ENCODE data around the gene NEURL3. TPM values are rescaled to one million over a fixed set of nuclear protein-coding genes. Genes with fewer than 3 reads are reported as not detected.

The NEURL3 gene
- total and polyA plus RNA-seq, 2 of the 8 experiments (the other 6 are each of a cell fraction or from before 2014, with no cell fraction given), result not detected

- no peak overlapping the region for H2AK5ac ChIP-seq (ENCODE audit: low read depth, low read length)
- CTCF ChIA-PET (ENCODE audit: partially characterized antibody), result interaction anchor here (1.3 to 1.4 kb wide), 3 partner anchors 11 to 33 kb away, joined by 3 to 6 read pairs (median 4); partner anchors contain the start of gene ARID5A
- POLR2A ChIA-PET (ENCODE audit: partially characterized antibody), result no interaction called here
Measured at GRCh38 chr2:96521219-96521618, 16.1 kb upstream of the NEURL3 start.

More at GRCh38 chr2:96521219-96521618, 16.1 kb upstream of the NEURL3 start:
- H3K27me3 ChIP-seq (replicated peaks in 1 of 4; ENCODE audit: control insufficient read depth in 3 of 4, extremely low read depth in 1 of 4, insufficient read depth in 3 of 4, low read length in 3 of 4), result peaks cover 0 to 5% (median 4%) of the 10 kb centered on the region in 4 experiments; a peak in 4 of 7 replicates
- no peak overlapping the region for H3K18ac ChIP-seq (ENCODE audit: extremely low read depth, low read length)
- H3K4ac ChIP-seq (replicated peaks; ENCODE audit: insufficient read length, low read depth, low read length), result no peak overlapping the region
- H3K4me2 ChIP-seq (ENCODE audit: insufficient read depth in 1 of 2, low read depth in 2 of 2, low read length in 2 of 2), result no peak overlapping the region
- no peaks in the 10 kb centered on the region for H3K79me1 ChIP-seq (ENCODE audit: low read depth, low read length)
- no peak overlapping the region for H4K91ac ChIP-seq (replicated peaks; ENCODE audit: insufficient read length, low read length)
- no peaks in the 10 kb centered on the region for H3K23me2 ChIP-seq (ENCODE audit: low read depth, low read length)
- no peak overlapping the region for H3K14ac ChIP-seq (ENCODE audit: insufficient read length)
- H4K20me1 ChIP-seq (replicated peaks in 1 of 2; ENCODE audit: control insufficient read depth in 1 of 2, insufficient read depth in 2 of 2, low read length in 2 of 2), result no peaks in the 10 kb centered on the region
- H3K23ac ChIP-seq (ENCODE audit: insufficient read length), result no peak overlapping the region
- H2AFZ ChIP-seq (ENCODE audit: low read length), result no peak overlapping the region
- TF ChIP-seq KDM4A (IDR thresholded peaks at IDR 0.05; ENCODE audit: low read depth, low read length, severe bottlenecking), result no peak
- TF ChIP-seq YY1 (IDR thresholded peaks at IDR 0.05; ENCODE audit: low read depth, low read length), result no peak
- TF ChIP-seq RXRA (IDR thresholded peaks at IDR 0.05; ENCODE audit: insufficient read depth, low read depth, low read length), result no peak
- TF ChIP-seq TAF7 (optimal IDR thresholded peaks at IDR 0.05; ENCODE audit: borderline replicate concordance, low read depth, low read length), result no peak
- no peak for TF ChIP-seq JUND (IDR thresholded peaks at IDR 0.05; ENCODE audit: low read length)
- TF ChIP-seq CHD1 (IDR thresholded peaks at IDR 0.05; ENCODE audit: low read depth, low read length), result no peak
- no peak for TF ChIP-seq RAD21 (IDR thresholded peaks at IDR 0.05 in 1 of 2, conservative IDR thresholded peaks at IDR 0.05 in 1 of 2; ENCODE audit: low read depth in 2 of 2, low read length in 2 of 2)
- TF ChIP-seq EZH2 (IDR thresholded peaks at IDR 0.05; ENCODE audit: low read depth, low read length, severe bottlenecking), result no peak
- TF ChIP-seq CHD2 (IDR thresholded peaks at IDR 0.05; ENCODE audit: low read length), result no peak
- no peak for TF ChIP-seq SIX5 (IDR thresholded peaks at IDR 0.05; ENCODE audit: low read depth, low read length)
- no peak for TF ChIP-seq POU5F1 (IDR thresholded peaks at IDR 0.05; ENCODE audit: low read depth, low read length)
- TF ChIP-seq HDAC6 (IDR thresholded peaks at IDR 0.05; ENCODE audit: low read depth, low read length), result no peak
- H4K5ac ChIP-seq (ENCODE audit: insufficient read length, low read depth, low read length), result no peak overlapping the region
- no peak overlapping the region for H3K27ac ChIP-seq (ENCODE audit: low read depth, low read length)
- H3K9ac ChIP-seq (replicated peaks in 1 of 4; ENCODE audit: extremely low read depth in 1 of 4, low read depth in 3 of 4, low read length in 3 of 4), result no peak overlapping the region
- H2BK20ac ChIP-seq (ENCODE audit: low read length), result no peak overlapping the region
- no peaks in the 10 kb centered on the region for H3K79me2 ChIP-seq (ENCODE audit: control insufficient read depth in 1 of 2, insufficient read depth in 2 of 2, low read length in 2 of 2)
- H2BK12ac ChIP-seq (ENCODE audit: low read depth, low read length), result no peak overlapping the region
- FAIRE-seq, result no peak
- peaks cover 0 to 5% of the 10 kb centered on the region in 2 experiments; a peak in 1 of 4 replicates for H3K9me3 ChIP-seq (ENCODE audit: insufficient read depth in 2 of 2, low read depth in 1 of 2, low read length in 1 of 2)
- H3K56ac ChIP-seq (replicated peaks; ENCODE audit: insufficient read length, low read depth, low read length), result no peak overlapping the region
- no peak overlapping the region for H4K8ac ChIP-seq (ENCODE audit: extremely low read depth, insufficient read depth, low read length)
- WGBS, 2 experiments (ENCODE audit: extremely low coverage in 1 of 2, insufficient coverage in 1 of 2, insufficient read length in 1 of 2, insufficient replicate concordance in 2 of 2, low coverage in 1 of 2, low lambda C conversion rate in 2 of 2, missing lambda C conversion rate in 1 of 2), result 85% methylated on average over 2 of the region's 2 CpGs; no CpG with 5 or more reads in 1 of the 2 experiments
- H3K4me3 ChIP-seq (ENCODE audit: extremely low read depth in 1 of 4, insufficient read depth in 2 of 4, low read depth in 3 of 4, low read length in 4 of 4), result no peak overlapping the region
- no peaks in the 10 kb centered on the region for H3K4me1 ChIP-seq (replicated peaks in 1 of 4; ENCODE audit: control insufficient read depth in 3 of 4, insufficient read depth in 4 of 4, low read length in 3 of 4)
- no peak overlapping the region for H2BK15ac ChIP-seq (ENCODE audit: low read length)
- no peak overlapping the region for H2BK120ac ChIP-seq (replicated peaks; ENCODE audit: low read depth, low read length)
- no peak for DNase-seq (ENCODE audit: low read depth in 1 of 2, low spot score in 2 of 2)
- H3K36me3 ChIP-seq (ENCODE audit: control insufficient read depth in 2 of 4, insufficient read depth in 4 of 4, low read length in 3 of 4), result no peaks in the 10 kb centered on the region
- no peak overlapping the region for H2BK5ac ChIP-seq (ENCODE audit: low read depth, low read length)

Data from H1 (cell line).